GM12865 (cell line): ENCODE measurements around the gene PPFIA2.

Experiments used
- DNase-seq: peaks from one replicate; pipeline ENCODE4 v3.0.0; 2010; ENCODE audit warnings: low read depth
- H3K4me3 ChIP-seq: 2 replicates; pipeline ENCODE4 v1.5.1; 2011; ENCODE audit warnings: mild to moderate bottlenecking, low read depth, low read length, control low read depth
- CTCF ChIP-seq: IDR thresholded peaks from 2 replicates; pipeline ENCODE4 v1.5.1; 2011; ENCODE audit warnings: low read length, control low read depth, low read depth, inconsistent platforms; ENCODE audit not compliant: insufficient read depth; ENCODE audit errors: missing control alignments

Gene PPFIA2

DNA sequence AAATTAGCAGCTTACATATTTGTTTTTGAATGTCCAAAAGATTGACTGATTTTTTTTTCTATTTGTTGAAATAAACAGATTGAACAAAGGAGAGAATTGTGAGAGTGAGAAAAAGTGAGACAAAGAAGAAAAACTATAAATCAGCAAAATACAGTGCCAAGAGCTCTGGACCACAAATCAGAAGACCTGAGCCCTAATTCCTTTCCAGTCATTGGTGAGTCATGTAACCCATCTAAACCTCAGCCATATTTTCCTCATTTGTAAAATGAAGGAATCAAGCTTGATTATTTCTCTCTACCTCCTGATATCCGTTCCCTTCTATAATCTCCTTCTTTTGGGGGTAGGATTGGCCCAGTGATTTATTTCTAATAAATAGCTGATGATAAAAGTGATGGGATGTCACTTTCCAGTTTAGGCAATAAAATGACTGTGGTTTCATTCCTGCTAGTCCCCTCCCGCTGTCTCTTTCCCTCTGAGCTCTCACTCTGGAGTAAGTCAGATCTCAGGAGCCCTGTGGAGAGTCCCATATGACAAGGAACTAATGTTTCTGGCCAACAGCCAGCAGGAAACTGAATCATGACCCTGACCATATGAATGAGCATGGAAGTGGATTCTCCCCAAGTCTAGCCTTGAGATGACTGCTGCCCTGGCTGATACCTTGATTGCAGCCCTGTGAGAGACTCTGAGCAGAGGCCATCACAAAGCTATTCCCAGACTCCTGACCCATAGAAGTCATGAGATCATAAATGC lies 462.4 kb downstream of the PPFIA2 start:
- TF ChIP-seq CTCF, result no peak
- DNase-seq, result no peak
- H3K4me3 ChIP-seq, result no peak overlapping the region

DNA sequence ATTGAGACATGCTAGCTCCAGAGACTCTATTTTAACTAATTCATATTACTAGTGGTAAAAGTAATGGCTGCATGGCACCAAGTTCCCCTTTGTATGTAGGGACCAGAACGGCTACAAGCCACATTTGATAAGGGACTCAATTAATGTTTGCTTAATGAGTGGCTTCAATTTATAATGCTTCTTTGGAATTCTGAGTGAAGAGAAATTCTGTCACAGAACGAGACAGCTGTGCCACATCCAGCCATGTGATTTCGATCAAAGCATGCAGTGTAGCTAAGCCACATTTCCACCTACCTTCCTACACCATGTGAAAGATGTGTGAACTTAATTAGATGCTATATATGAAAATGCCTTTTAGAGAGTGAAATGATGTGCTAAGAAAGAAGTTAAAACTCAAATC lies 463.9 kb downstream of the PPFIA2 start:
- no peak for TF ChIP-seq CTCF
- H3K4me3 ChIP-seq, result no peak overlapping the region
- no peak for DNase-seq

DNA sequence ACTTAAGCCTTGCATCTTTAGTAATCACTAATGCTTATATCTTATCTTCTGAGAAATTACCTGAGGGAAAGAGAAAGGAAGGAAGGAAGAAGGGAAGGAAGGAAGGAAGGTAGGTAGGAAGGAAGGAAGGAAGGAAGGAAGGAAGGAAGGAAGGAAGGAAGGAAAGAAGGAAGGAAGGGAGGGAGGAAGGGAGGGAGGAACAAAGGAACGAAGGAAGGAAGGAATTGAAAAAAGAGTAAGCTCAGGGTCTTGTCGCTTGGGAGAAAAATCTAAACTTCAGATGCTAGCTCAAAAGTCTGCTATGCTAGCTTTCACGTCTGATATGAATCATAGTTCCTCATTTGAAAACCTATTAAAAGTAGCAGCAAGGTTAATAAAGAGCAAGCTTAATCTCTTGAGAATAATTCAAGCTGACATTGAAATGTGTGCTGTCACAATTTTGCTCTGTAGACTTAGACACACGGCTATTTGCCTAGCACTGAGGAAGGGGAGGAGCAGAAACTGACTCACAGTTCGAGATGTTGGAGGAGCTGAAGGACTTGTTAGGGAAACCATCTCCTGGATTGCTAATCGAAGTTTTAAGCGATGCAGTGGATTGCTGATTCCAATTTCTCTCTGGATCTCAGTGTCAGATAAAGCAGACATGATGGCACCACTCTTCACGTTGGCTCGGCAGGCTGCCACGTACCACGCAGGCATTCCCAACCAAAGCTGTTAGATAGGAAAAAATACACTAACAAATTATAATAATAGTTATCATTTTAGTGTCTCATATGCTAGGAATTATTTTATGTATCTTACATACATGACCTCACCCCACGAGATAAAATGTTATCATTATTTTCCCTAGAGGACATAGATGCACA lies 464.6 kb downstream of the PPFIA2 start:
- DNase-seq, result peak; percentile 18
- no peak for TF ChIP-seq CTCF
- no peak overlapping the region for H3K4me3 ChIP-seq

GRCh38 chr12:81288651-81289050 lies 470.5 kb downstream of the PPFIA2 start:
- H3K4me3 ChIP-seq, result no peak overlapping the region
- no peak for TF ChIP-seq CTCF
- no peak for DNase-seq

GRCh38 chr12:81284137-81284536 lies 475.0 kb downstream of the PPFIA2 start:
- DNase-seq, result no peak
- TF ChIP-seq CTCF, result no peak
- H3K4me3 ChIP-seq, result no peak overlapping the region

DNA sequence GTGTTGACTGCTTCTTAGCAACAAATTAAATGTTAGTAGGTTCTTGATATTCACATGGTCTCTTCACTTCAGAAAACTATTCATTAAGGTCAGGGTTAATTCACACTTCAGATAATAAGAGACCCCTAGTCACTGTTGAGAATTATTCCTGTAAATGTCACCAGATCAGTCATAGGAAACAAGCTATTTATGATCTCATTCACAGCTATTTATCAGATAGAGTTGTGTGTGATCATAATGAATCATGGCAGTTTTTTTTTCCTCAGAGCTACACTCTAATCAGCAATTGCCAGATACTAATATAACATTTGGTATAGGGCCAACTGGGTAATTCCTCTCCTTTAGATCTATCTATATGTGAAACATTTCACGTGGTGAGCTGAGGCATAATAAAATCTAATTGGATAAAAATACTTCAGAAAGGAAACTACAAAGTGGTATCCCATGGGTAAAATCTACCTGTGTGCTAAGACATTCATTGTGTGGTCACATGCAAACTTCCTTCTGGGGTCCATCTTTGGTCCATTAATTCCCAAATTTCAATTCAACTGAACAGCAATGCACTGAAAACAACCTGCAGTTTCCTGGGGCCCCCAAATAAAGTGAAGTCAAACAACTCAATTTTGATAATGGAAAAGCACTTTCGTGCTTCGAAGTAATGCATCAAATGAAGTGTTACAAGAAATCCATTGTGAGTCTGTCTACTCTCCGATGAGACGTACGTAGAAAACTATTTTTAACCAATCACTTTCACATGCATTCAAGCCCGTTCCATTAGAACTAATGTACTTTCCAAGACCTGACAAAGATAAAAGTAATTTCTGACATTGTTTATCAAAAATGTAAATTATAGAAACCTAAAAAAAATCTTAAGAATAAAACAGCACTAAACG lies 484.3 kb downstream of the PPFIA2 start:
- no peak for TF ChIP-seq CTCF
- no peak overlapping the region for H3K4me3 ChIP-seq
- DNase-seq, result no peak
